H9 (cell line): Measurements from ENCODE around the gene ARHGAP26. TPM values are rescaled to one million over a fixed set of nuclear protein-coding genes. Genes with fewer than 3 reads are reported as not detected.

Source experiments
- DNase-seq: peaks from one replicate; pipeline ENCODE4 v3.0.0-alpha.2; 2017
- H2AFZ ChIP-seq: one replicate; pipeline ENCODE4 v1.6.1; 2013; ENCODE audit warnings: mild to moderate bottlenecking, low read length, control low read depth, moderate library complexity
- H2AK5ac ChIP-seq: 2 replicates; pipeline ENCODE4 v1.6.1; 2013; ENCODE audit warnings: low read length, control low read depth, mixed read lengths; ENCODE audit not compliant: insufficient read length
- H2BK120ac ChIP-seq: one replicate; pipeline ENCODE4 v1.6.1; 2013; ENCODE audit warnings: low read depth, mild to moderate bottlenecking, low read length, control low read depth, inconsistent platforms; ENCODE audit not compliant: poor library complexity, severe bottlenecking
- H2BK12ac ChIP-seq: 2 replicates; pipeline ENCODE4 v1.6.1; 2013; ENCODE audit warnings: low read length, control low read depth, mixed read lengths, low read depth; ENCODE audit not compliant: insufficient read length
- H2BK15ac ChIP-seq: 2 replicates; pipeline ENCODE4 v1.6.1; 2013; ENCODE audit warnings: low read depth, low read length, control low read depth
- H2BK20ac ChIP-seq: one replicate; pipeline ENCODE4 v1.6.1; 2013; ENCODE audit warnings: low read depth, mild to moderate bottlenecking, low read length, control low read depth, inconsistent platforms; ENCODE audit not compliant: poor library complexity, severe bottlenecking
- H2BK5ac ChIP-seq: 2 replicates; pipeline ENCODE4 v1.6.1; 2013; ENCODE audit warnings: low read length, control low read depth, mixed read lengths; ENCODE audit not compliant: insufficient read length
- H3K14ac ChIP-seq: 2 replicates; pipeline ENCODE4 v1.6.1; 2013; ENCODE audit warnings: low read length, control low read depth; ENCODE audit not compliant: insufficient read depth
- H3K18ac ChIP-seq: 2 replicates; pipeline ENCODE4 v1.6.1; 2013; ENCODE audit warnings: low read depth, mild to moderate bottlenecking, mixed read lengths, low read length, control low read depth; ENCODE audit not compliant: insufficient read length
- H3K23ac ChIP-seq: 2 replicates; pipeline ENCODE4 v1.6.1; 2013; ENCODE audit warnings: low read length, control low read depth, mixed read lengths, low read depth; ENCODE audit not compliant: insufficient read length
- H3K23me2 ChIP-seq: 2 replicates; pipeline ENCODE4 v1.6.1; 2013; ENCODE audit warnings: low read depth, mild to moderate bottlenecking, mixed read lengths, low read length, control low read depth; ENCODE audit not compliant: insufficient read length, poor library complexity, severe bottlenecking
- H3K27ac ChIP-seq: 2 replicates; pipeline ENCODE4 v1.5.1; 2013; ENCODE audit warnings: low read length, control low read depth, mixed read lengths, low read depth; ENCODE audit not compliant: insufficient read length
- H3K27me3 ChIP-seq: 2 replicates; pipeline ENCODE4 v1.6.1; 2013; ENCODE audit warnings: low read length, control low read depth, inconsistent platforms; ENCODE audit not compliant: insufficient read depth
- H3K4ac ChIP-seq: 2 replicates; pipeline ENCODE4 v1.6.1; 2013; ENCODE audit warnings: low read depth, mild to moderate bottlenecking, control low read depth, inconsistent platforms, low read length, moderate library complexity
- H3K4me1 ChIP-seq: 2 replicates; pipeline ENCODE4 v1.6.1; 2013; ENCODE audit warnings: low read length, control low read depth, inconsistent platforms; ENCODE audit not compliant: insufficient read depth
- H3K4me2 ChIP-seq: 2 replicates; pipeline ENCODE4 v1.6.1; 2013; ENCODE audit warnings: low read length, control low read depth, mixed read lengths; ENCODE audit not compliant: insufficient read length, insufficient read depth
- H3K56ac ChIP-seq: 2 replicates; pipeline ENCODE4 v1.6.1; 2013; ENCODE audit warnings: low read depth, mild to moderate bottlenecking, mixed read lengths, low read length, control low read depth; ENCODE audit not compliant: insufficient read length
- H3K79me1 ChIP-seq: 2 replicates; pipeline ENCODE4 v1.6.1; 2013; ENCODE audit warnings: low read depth, mild to moderate bottlenecking, moderate library complexity, low read length, control low read depth, inconsistent platforms; ENCODE audit not compliant: insufficient read depth, poor library complexity, severe bottlenecking
- H3K79me2 ChIP-seq: 2 replicates; pipeline ENCODE4 v1.6.1; 2013; ENCODE audit warnings: low read length, control low read depth, inconsistent platforms; ENCODE audit not compliant: insufficient read depth
- H3K9ac ChIP-seq: 2 replicates; pipeline ENCODE4 v1.6.1; 2013; ENCODE audit warnings: low read length, control low read depth, mixed read lengths; ENCODE audit not compliant: insufficient read length; ENCODE audit errors: extremely low read depth
- H3K9me3 ChIP-seq: one replicate; pipeline ENCODE4 v1.6.1; 2013; ENCODE audit warnings: low read depth, low read length, inconsistent platforms; ENCODE audit not compliant: control insufficient read depth
- H3T11ph ChIP-seq: one replicate; pipeline ENCODE4 v1.6.1; 2013; ENCODE audit warnings: mild to moderate bottlenecking, low read length, control low read depth, inconsistent platforms
- H4K20me1 ChIP-seq: one replicate; pipeline ENCODE4 v1.6.1; 2013; ENCODE audit not compliant: control insufficient read depth, insufficient read length, insufficient read depth
- H4K5ac ChIP-seq: 2 replicates; pipeline ENCODE4 v1.6.1; 2013; ENCODE audit warnings: low read depth, mild to moderate bottlenecking, mixed read lengths, low read length, control low read depth; ENCODE audit not compliant: insufficient read length
- H4K8ac ChIP-seq: replicated peaks from 2 replicates; pipeline ENCODE4 v1.6.1; 2013; ENCODE audit warnings: low read length, control low read depth, mixed read lengths, low read depth; ENCODE audit not compliant: insufficient read length
- H4K91ac ChIP-seq: 2 replicates; pipeline ENCODE4 v1.6.1; 2013; ENCODE audit warnings: low read depth, mild to moderate bottlenecking, moderate library complexity, mixed read lengths, low read length, control low read depth; ENCODE audit not compliant: insufficient read length
- H3K27ac Mint-ChIP-seq, 3 experiments: 2 replicates in 2 of 3; 3 replicates in 1 of 3; pipeline ENCODE4 v1.8.0; 2020 to 2021; ENCODE audit warnings: mixed read lengths in 3 of 3, mild to moderate bottlenecking in 1 of 3, moderate library complexity in 1 of 3
- H3K27me3 Mint-ChIP-seq: 2 replicates; pipeline ENCODE4 v1.8.0; 2021; ENCODE audit warnings: low read depth, mild to moderate bottlenecking, moderate library complexity, mixed read lengths
- H3K36me3 Mint-ChIP-seq, 3 experiments: 2 replicates in 2 of 3; 3 replicates in 1 of 3; pipeline ENCODE4 v1.8.0; 2020 to 2021; ENCODE audit warnings: low read depth in 3 of 3, mixed read lengths in 3 of 3; ENCODE audit not compliant: insufficient read depth in 1 of 3
- H3K4me1 Mint-ChIP-seq, 2 experiments: 2 replicates each; pipeline ENCODE4 v1.8.0; 2020; ENCODE audit warnings: mixed read lengths in 2 of 2
- H3K4me3 Mint-ChIP-seq, 2 experiments: 2 replicates in 1 of 2; 3 replicates in 1 of 2; pipeline ENCODE4 v1.8.0; 2020 to 2021; ENCODE audit warnings: mild to moderate bottlenecking in 2 of 2, mixed read lengths in 2 of 2, moderate library complexity in 1 of 2
- H3K9me3 Mint-ChIP-seq, 2 experiments: 2 replicates in 1 of 2; 3 replicates in 1 of 2; pipeline ENCODE4 v1.8.0; 2020; ENCODE audit warnings: mild to moderate bottlenecking in 2 of 2, mixed read lengths in 2 of 2, moderate library complexity in 1 of 2
- CTCF ChIP-seq: fragments of 200-600 bp; sonication (generic); conservative IDR thresholded peaks from 3 replicates; pipeline ENCODE4 v1.8.0; 2021; ENCODE audit warnings: antibody characterized with exemption, mild to moderate bottlenecking
- WGBS: extraction: QIAGEN DNeasy Blood & Tissue Kit; methylation state at CpG from one replicate; pipeline ENCODE4 v1.1.7; 2013; ENCODE audit warnings: missing lambda C conversion rate, low lambda C conversion rate, mixed read lengths; ENCODE audit not compliant: insufficient read length; ENCODE audit errors: extremely low coverage; 5-methylcytosine and 5-hydroxymethylcytosine counted together
- total RNA-seq: library from RNA; stranded (reverse); gene quantifications from 2 replicates; pipeline ENCODE4 v1.2.1, GENCODE V29; 2021

ARHGAP26 gene
- total RNA-seq, 1 experiment from 2014 or later = 13.8 TPM

DNA sequence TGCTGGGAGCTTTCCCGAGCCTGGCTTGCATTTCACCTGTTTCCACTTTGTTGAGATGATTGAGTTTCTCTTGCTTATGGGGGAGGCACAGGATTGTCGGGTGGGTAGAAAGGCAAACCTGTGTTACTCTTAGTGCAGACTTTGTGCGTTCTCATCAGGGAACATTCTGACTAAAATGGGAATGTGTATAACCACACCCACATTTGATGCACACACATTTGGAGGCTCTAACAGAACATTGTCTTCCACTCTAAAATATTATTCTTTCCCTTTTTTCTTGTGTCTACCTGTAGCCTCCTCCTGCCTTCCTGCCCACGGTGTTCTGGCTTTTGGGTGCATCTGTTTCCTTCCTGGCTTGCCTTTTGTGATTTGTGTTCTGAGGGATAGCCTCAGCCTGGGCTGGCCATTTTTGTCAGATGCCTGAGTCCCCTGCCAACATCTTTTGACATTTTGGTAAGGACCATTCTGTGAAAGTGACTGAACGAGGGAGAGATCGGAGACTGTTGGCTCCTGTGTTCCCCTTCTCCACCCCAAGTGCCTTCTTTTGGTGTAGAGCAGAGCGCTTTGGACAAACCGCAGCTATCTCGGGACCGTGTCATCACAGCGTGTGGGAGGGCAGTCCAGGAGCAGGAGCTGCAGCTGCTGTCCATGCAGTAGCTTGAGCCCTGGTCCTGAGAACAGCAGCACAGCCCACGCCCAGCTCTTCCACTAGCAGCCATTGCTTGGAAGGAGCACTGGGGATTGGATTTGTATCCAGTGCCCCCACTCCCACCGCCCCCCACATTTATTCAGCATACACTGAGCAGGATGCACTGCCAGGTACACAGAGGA, 101.4 kb downstream of the ARHGAP26 start:
- Histone ChIP-seq H3K23ac (no peak overlapping the region), H2BK12ac (no peak overlapping the region), H3K9me3 (no peaks in the 10 kb centered on the region), H2BK120ac (no peak overlapping the region), H3K27ac (no peak overlapping the region), H3K18ac (no peak overlapping the region), H3K4ac (no peak overlapping the region), H2BK15ac (no peak overlapping the region), H3K27me3 (no peaks in the 10 kb centered on the region), H4K20me1 (no peaks in the 10 kb centered on the region), H4K91ac (no peak overlapping the region), H3K9ac (no peak overlapping the region), H2AK5ac (no peak overlapping the region), H3T11ph (no peak overlapping the region), H4K8ac (no peak overlapping the region), H2BK5ac (no peak overlapping the region), H3K79me2 (no peaks in the 10 kb centered on the region), H3K79me1 (no peaks in the 10 kb centered on the region), H3K4me1 (peaks cover 3% of the 10 kb centered on the region; the same call in 1 of the 2 replicates), H2BK20ac (no peak overlapping the region), H3K23me2 (no peaks in the 10 kb centered on the region), H4K5ac (no peak overlapping the region), H3K14ac (no peak overlapping the region), H3K4me2 (no peak overlapping the region), H2AFZ (no peak overlapping the region), H3K56ac (no peak overlapping the region)
- WGBS = no CpG with 5 or more reads among the region's 13 CpGs
- peaks cover 0 to 4% (median 0%) of the 10 kb centered on the region in 3 experiments; a peak in 3 of 7 replicates for H3K36me3 Mint-ChIP-seq
- no peak for DNase-seq
- H3K4me1 Mint-ChIP-seq = peaks cover 34 to 38% of the 10 kb centered on the region in 2 experiments
- no peak overlapping the region for H3K4me3 Mint-ChIP-seq
- H3K27ac Mint-ChIP-seq = peak overlapping the region in 1 of 3 experiments; percentile 48; a peak in 2 of 7 replicates
- no peaks in the 10 kb centered on the region for H3K27me3 Mint-ChIP-seq
- TF ChIP-seq CTCF = no peak
- no peaks in the 10 kb centered on the region for H3K9me3 Mint-ChIP-seq
